ENCODE results near the gene ARHGAP30. TPM values are rescaled to one million over a fixed set of nuclear protein-coding genes. Genes with fewer than 3 reads are reported as not detected.
"Not testable (repeated sequence)": the region's sequence is repeated elsewhere in the genome, so short reads cannot be mapped to it uniquely, and the experiment has no call there.

The ARHGAP30 gene
- polyA plus RNA-seq, 4 donors: 1.8 to 2.6 (median 2.0) TPM

- peak; percentile 96 to 99 (median 98) for DNase-seq (ENCODE audit: low read depth in 4 of 4, low spot score in 2 of 4)
Observed at GRCh38 chr1:161045736-161046604, 23.7 kb downstream of the ARHGAP30 start, which contains the start of gene USF1. USF1 (minus strand) TSS chr1:161045977; CDS start chr1:161043275, 2,702 bp downstream.

DNA sequence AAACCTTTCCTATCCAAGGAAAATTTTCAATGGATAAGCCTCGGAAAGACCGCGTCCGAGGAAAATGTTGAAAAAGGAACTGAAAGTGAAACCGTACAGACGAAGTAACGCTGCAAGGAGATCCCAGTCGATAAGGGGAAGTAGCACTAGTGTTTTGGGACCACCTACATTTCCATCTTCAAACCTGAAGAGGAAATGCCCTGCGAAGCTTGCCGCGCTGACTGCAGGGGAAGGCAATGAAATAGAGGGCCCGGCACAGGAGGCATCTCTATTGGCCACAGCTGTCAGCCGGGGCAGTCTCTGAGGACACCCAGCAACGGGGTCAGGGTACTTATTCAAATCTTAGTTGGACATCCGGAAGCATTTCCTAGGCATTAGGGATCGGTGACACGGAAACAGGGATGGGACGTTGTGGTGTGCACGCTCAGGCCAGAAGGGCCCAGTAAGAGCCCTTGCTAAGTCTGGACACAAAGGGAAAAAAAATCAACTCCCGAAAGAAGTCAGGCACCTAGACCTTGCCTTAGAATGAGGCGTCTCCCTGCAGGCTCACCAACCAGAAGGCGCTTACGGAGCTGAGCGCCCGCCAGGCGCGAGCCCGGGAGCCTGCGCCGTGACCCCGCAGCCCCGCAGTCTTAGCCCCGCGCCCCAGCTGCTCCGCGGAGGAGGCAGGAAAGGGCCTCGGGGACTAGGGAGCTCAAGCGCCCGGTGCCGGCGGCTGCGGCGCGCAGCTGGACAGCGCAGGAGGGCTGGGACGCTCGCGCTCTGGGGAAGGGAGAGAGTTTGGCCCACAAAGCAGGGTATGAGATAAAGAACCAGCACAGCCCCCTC is 24.6 kb downstream of the ARHGAP30 start:
- DNase-seq (ENCODE audit: low read depth in 4 of 4, low spot score in 2 of 4): peak in 2 of 4 donors; percentile 56 to 70

DNA sequence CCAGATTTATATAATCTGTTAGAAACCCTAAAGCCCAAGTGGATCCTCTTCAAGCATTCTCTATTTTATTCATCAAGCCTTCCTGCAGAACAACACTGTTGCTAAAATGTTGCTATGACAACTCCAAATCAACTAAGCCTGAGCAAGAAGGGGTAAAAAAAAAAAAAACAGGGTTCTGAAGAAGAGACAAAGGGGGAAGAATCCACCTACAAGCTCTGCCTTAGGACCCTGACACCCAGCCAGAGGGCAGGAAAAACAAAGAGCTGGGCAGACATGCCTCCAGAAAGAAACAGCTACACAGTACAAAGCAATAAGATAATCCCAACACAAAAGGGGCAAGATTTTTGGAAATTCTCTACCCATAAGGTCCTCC is 25.2 kb downstream of the ARHGAP30 start:
- no peak for DNase-seq (ENCODE audit: low read depth in 4 of 4, low spot score in 2 of 4)

GRCh38 chr1:161039546-161039945 is 30.1 kb downstream of the ARHGAP30 start:
- DNase-seq (ENCODE audit: low read depth in 4 of 4, low spot score in 2 of 4): no peak

DNA sequence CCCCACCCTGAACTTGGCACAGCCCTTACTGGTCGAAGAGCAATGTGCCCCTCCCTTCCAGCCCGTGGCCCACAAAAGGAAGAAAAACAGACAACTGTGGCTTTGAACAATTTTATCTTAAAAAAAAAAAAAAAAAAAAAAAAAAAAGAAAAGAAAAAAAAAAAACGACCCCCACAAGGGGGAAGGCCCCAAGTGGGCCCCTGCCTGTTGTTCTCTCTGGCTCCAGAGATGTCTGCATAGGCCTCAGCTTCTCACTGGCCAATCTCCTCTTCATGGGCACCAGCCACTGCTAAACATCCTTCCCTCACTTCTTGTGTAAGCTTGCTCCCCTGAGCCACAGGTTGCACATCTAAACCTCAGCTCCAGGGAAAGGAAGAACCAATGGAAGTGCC is 30.5 kb downstream of the ARHGAP30 start:
- DNase-seq (ENCODE audit: low read depth in 4 of 4, low spot score in 2 of 4): no peak

DNA sequence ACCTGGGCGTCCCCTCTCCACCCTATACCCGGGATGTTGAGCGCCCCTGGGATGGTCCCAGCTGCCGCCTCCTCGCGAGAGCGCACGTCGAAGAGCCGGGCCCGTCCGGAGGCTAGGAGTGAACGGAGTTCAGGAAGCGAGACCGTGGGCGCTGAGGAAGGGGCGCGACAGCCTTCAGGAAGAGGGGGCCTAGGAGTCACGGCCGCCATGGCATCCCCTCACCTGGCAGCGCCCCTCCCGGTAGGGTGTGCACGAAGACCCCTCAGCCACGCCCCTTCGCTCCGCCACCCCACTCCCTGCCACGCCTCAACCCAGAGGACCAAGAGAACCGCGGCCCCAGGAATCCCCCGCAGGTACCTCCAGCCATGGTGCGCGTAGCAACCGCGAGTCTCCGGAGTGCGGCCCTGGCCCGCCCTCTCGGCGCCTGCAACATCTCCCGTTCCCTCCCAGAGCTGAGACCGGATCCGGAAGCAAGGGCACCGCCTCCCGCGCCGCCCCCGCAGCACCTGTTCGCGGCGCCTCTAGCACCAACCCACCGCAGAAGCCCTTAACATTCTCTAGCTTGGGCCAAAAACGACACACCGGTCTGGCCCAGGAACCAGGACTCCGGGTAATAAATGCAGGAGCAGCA is 31.1 kb downstream of the ARHGAP30 start, which contains the start of gene TSTD1:
Gene TSTD1 (minus strand): TSS at position 442 of the 631 bp plus-strand sequence. CDS start 75 bp downstream, at position 367.
- DNase-seq (ENCODE audit: low read depth in 4 of 4, low spot score in 2 of 4): no peak

DNA sequence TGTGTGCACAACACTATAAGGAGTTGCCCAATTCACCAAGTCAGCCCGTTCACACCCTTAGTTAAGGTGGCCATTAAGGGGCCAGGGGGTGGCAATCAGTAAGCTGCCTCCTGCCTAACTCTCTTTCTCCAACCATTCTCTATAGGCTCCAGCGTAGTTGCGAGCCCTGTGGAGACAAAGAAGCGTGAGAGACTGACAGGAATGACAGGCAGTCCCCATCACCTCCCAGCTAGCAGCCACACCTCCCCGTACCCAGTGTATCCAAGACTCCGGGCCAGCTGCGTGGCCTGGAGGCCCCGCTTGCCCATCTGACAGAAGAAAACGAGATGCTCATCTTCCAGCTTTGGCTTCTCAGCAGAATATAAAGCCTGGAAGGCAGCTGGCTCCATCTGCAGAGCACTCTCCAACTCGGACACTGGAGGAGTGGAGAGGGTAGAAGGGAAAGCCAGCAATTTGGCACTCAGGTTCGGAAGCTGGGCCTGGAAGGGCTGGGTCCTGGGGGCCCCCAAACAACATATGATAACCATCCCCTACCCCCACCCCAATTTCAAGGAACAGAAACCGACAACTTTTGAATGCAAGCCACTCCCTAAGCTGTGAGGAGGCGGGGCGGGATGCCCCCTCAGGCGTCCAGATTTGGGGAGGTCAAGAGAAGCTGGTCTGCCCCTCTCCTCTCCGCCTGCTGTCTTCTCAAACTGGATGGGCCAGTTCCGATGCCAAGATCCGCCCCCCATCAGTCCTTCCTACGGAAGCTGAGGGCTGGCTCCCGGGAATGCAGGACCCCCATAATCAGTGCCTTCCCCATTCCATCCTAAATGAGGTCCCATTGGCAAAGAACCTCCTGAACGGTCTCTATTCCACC is 31.8 kb downstream of the ARHGAP30 start:
- no peak for DNase-seq (ENCODE audit: low read depth in 4 of 4, low spot score in 2 of 4)

DNA sequence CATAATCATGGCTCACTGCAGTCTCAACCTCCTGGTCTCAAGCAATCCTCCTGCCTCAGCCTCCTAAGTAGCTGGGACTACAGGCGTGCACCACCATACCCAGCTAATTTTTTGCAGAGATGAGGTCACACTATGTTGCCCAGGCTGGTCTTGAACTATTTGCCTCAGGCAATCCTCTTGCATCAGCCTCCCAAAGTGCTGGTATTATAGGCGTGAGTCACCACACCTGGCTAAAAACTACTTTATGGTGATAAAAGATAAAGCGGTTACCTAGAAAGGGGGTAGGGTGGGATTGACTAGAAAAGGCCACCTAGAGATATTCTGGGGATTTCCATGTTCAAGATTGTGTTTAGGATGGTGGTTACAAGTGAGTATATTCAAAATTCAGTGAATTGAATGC is 35.9 kb downstream of the ARHGAP30 start:
- DNase-seq (ENCODE audit: low read depth in 4 of 4, low spot score in 2 of 4): no peak

DNA sequence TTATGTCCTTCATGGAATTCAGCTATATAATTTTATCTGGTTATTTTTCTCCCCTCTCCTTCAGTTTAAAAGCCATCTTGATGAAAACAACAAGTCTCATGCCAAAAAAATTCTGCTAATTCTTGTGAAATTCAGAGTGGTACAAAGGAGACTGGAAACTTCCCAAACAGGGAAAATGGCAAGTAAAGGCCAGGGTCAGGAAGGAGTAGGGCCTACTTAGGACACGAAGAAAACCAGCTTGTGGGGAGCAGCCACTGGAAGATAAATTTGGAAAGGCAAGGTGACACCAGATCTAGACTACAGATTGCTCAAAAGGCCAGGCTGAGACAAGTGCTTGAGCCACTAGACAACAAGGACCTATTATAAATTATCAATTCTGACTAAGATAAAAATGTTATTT is 37.3 kb downstream of the ARHGAP30 start:
- DNase-seq (ENCODE audit: low read depth in 4 of 4, low spot score in 2 of 4): no peak

GRCh38 chr1:161031874-161032273 is 37.8 kb downstream of the ARHGAP30 start:
- no peak for DNase-seq (ENCODE audit: low read depth in 4 of 4, low spot score in 2 of 4)

DNA sequence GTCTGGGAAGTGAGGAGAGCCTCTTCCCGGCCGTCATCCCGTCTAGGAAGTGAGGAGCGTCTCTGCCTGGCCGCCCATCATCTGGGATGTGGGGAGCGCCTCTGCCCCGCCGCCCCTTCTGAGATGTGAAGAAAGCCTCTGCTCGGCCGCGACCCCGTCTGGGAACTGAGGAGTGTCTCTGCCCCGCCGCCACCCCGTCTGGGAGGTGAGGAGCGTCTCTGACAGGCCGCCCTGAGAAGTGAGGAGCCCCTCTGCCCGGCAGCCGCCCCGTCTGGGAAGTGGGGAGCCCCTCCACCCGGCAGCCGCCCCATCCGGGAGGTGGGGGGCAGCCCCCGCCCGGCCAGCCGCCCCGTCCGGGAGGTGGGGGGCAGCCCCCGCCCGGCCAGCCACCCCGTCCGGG is 40.2 kb downstream of the ARHGAP30 start:
- not testable (repeated sequence) for DNase-seq (ENCODE audit: low read depth in 4 of 4, low spot score in 2 of 4)

DNA sequence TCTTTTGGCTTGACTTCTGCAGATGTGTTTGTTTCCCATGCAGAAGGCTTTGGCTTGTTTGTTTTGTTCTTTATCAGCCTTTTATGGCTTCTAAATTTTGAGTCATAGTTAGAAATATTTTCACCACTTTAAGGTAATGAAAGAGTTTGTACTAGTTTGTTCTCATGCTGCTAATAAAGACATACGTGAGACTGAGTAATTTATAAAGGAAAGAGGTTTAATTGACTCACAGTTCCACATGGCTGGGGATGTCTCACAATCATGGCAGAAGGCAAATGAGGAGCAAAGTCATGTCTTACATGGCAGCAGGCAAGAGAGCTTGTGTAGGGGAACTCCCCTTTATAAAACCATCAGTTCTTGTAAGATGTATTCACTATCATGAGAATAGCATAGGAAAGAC is 42.7 kb downstream of the ARHGAP30 start:
- not testable (repeated sequence) for DNase-seq (ENCODE audit: low read depth in 4 of 4, low spot score in 2 of 4)

- DNase-seq (ENCODE audit: low read depth in 4 of 4, low spot score in 2 of 4): not testable (repeated sequence)
Observed at GRCh38 chr1:161022432-161022831, 47.3 kb downstream of the ARHGAP30 start.

DNA sequence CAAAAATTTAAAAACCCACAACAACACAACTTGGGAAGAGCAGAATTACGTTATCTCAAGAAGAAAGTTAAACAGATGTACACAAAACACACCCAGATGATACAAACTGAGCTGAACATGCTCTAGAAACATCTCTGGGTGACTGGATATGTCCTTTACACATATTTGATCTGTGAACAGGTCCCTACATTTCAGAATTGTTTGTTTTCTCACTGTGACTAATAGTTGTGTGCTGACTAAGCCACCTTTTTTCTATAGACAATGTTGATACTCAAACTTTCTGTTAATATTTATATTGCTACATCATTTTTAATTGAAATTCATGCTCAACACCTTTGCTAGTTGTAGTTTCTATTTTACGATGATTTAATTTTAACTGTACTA is 47.7 kb downstream of the ARHGAP30 start:
- no peak for DNase-seq (ENCODE audit: low read depth in 4 of 4, low spot score in 2 of 4)

- DNase-seq (ENCODE audit: low read depth in 4 of 4, low spot score in 2 of 4): peak in 2 of 4 donors; percentile 74 to 76
Observed at GRCh38 chr1:161021165-161021969, 48.3 kb downstream of the ARHGAP30 start.

- peak in 1 of 4 donors; percentile 20 for DNase-seq (ENCODE audit: low read depth in 4 of 4, low spot score in 2 of 4)
Observed at GRCh38 chr1:161020509-161021164, 49.1 kb downstream of the ARHGAP30 start, which contains the start of gene F11R. F11R (minus strand) TSS chr1:161021152; CDS start chr1:161021073, 79 bp downstream.

GRCh38 chr1:161019751-161020495 is 49.8 kb downstream of the ARHGAP30 start:
- no peak for DNase-seq (ENCODE audit: low read depth in 4 of 4, low spot score in 2 of 4)

All from left renal cortex interstitium (tissue), 4 donors.